Skeletal muscle tissue (tissue), 4 donors: ENCODE measurements around the gene RNF144A. TPM values are rescaled to one million over a fixed set of nuclear protein-coding genes. Genes with fewer than 3 reads are reported as not detected.

ENCODE experiments used
- H3K27ac ChIP-seq: one replicate; pipeline ENCODE4 v1.7.0; 2013; ENCODE audit warnings: mild to moderate bottlenecking, low read depth, low read length, inconsistent platforms
- H3K27me3 ChIP-seq, 3 donors: one replicate each; pipeline ENCODE4 v1.7.0; 2013; ENCODE audit warnings: low read length in 3 of 3; ENCODE audit not compliant: control insufficient read depth in 3 of 3, insufficient read depth in 3 of 3
- H3K36me3 ChIP-seq, 3 donors: one replicate each; pipeline ENCODE4 v1.7.0; 2013; ENCODE audit warnings: low read length in 3 of 3; ENCODE audit not compliant: control insufficient read depth in 3 of 3, insufficient read depth in 3 of 3
- H3K4me1 ChIP-seq, 3 donors: one replicate each; pipeline ENCODE4 v1.7.0; 2013; ENCODE audit warnings: low read length in 3 of 3, mild to moderate bottlenecking in 3 of 3; ENCODE audit not compliant: control insufficient read depth in 3 of 3, insufficient read depth in 3 of 3
- H3K4me3 ChIP-seq, 3 donors: one replicate each; pipeline ENCODE4 v1.7.0; 2013; ENCODE audit warnings: low read length in 3 of 3
- H3K9ac ChIP-seq, 3 donors: one replicate each; pipeline ENCODE4 v1.7.0; 2013; ENCODE audit warnings: low read length in 3 of 3, mild to moderate bottlenecking in 3 of 3, moderate library complexity in 2 of 3, low read depth in 1 of 3
- H3K9me3 ChIP-seq, 3 donors: one replicate each; pipeline ENCODE4 v1.7.0; 2013; ENCODE audit warnings: low read length in 3 of 3; ENCODE audit not compliant: control insufficient read depth in 3 of 3
- total RNA-seq: library from RNA; depleted of rRNA; stranded (reverse); fragments of >200 nt; gene quantifications from one replicate; pipeline ENCODE4 v1.2.3, GENCODE V29; 2014
- donor health status: Osteomylitis.

RNF144A gene
- total RNA-seq, 1 donor from 2014 or later, result 16.2 TPM

GRCh38 chr2:7016148-7016547, 98.9 kb downstream of the RNF144A start:
- Histone ChIP-seq H3K27ac (peak overlapping the region; percentile 81), H3K4me1 (peaks cover 36 to 58% (median 52%) of the 10 kb centered on the region in 3 donors), H3K9me3 (no peaks in the 10 kb centered on the region)

GRCh38 chr2:7016601-7017211, 99.5 kb downstream of the RNF144A start:
- peaks cover 34 to 52% (median 51%) of the 10 kb centered on the region in 3 donors for H3K4me1 ChIP-seq

More at GRCh38 chr2:7016148-7016547, 98.9 kb downstream of the RNF144A start:
- no peaks in the 10 kb centered on the region for H3K27me3 ChIP-seq
- H3K9ac ChIP-seq, result no peak overlapping the region
- H3K36me3 ChIP-seq, result peaks cover 6 to 9% (median 6%) of the 10 kb centered on the region in 3 donors
- no peak overlapping the region for H3K4me3 ChIP-seq

DNA sequence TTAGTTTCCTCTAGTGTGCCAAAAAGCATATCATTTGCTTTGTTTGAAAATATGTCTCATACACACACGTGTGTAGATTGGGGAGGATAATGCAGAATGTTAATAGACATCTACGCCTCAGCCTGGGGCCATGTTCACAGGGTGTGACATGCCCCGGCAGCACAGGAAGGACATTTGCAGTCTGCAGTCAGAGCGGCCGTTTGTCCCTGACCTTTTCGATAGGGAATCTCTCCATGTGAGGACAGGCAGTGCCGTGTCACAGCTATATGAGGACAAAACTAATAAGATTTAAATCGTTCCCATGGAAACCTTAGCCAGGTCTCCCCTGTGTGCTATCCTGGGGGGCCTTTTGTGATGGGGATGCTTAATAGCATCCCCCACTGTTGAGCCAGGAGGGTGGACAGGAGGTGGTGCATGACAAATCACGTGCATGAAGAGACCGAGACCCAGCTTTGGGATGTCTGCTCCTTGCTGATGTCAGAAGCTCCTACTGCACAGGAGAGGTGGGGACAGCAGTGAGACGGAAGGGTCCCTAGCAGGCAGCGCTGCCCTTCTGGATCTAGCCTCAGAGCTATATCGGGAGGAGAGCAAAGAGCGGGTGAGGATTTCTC, 100.6 kb downstream of the RNF144A start:
- Histone ChIP-seq H3K9ac (peak overlapping the region in 1 of 3 donors; percentile 18), H3K9me3 (no peaks in the 10 kb centered on the region), H3K4me1 (peaks cover 38 to 53% (median 50%) of the 10 kb centered on the region in 3 donors), H3K27me3 (no peaks in the 10 kb centered on the region), H3K36me3 (peaks cover 6 to 10% (median 7%) of the 10 kb centered on the region in 3 donors), H3K4me3 (no peak overlapping the region), H3K27ac (no peak overlapping the region)

More at GRCh38 chr2:7016601-7017211, 99.5 kb downstream of the RNF144A start:
- Histone ChIP-seq H3K27me3 (no peaks in the 10 kb centered on the region), H3K4me3 (no peak overlapping the region), H3K9me3 (no peaks in the 10 kb centered on the region), H3K36me3 (peaks cover 6 to 10% (median 7%) of the 10 kb centered on the region in 3 donors), H3K27ac (peak overlapping the region; percentile 81), H3K9ac (no peak overlapping the region)

GRCh38 chr2:7018282-7018701, 101.1 kb downstream of the RNF144A start:
- Histone ChIP-seq H3K27me3 (no peaks in the 10 kb centered on the region), H3K4me1 (peaks cover 42 to 57% (median 52%) of the 10 kb centered on the region in 3 donors), H3K4me3 (no peak overlapping the region), H3K9ac (peak overlapping the region in 1 of 3 donors; percentile 18), H3K36me3 (peaks cover 6 to 10% (median 7%) of the 10 kb centered on the region in 3 donors), H3K9me3 (no peaks in the 10 kb centered on the region), H3K27ac (no peak overlapping the region)

DNA sequence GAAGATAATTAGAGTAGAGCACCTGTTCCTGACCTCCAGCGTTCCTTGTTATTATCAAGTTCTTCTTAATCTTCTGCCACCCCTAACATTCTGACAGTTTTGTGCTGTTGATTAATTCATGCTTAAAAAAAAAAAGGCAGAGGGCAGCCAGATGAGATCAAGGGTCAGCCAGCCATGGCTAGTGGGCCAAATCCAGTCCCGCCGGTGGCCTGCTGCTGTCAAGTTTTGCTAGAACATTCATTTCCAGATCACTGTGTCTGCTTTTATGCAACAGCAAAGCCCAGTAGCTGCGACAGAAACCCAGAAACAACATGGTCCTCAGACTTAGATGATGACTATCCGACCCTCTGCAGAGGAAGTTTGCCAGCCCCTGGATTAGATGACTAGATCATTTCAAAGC, 101.6 kb downstream of the RNF144A start:
- H3K36me3 ChIP-seq, result peaks cover 6 to 10% (median 7%) of the 10 kb centered on the region in 3 donors
- H3K27ac ChIP-seq, result no peak overlapping the region
- peaks cover 44 to 59% (median 53%) of the 10 kb centered on the region in 3 donors for H3K4me1 ChIP-seq
- H3K9ac ChIP-seq, result no peak overlapping the region
- H3K9me3 ChIP-seq, result no peaks in the 10 kb centered on the region
- H3K27me3 ChIP-seq, result no peaks in the 10 kb centered on the region
- no peak overlapping the region for H3K4me3 ChIP-seq

GRCh38 chr2:7019191-7019590, 102.0 kb downstream of the RNF144A start:
- peaks cover 6 to 12% (median 8%) of the 10 kb centered on the region in 3 donors for H3K36me3 ChIP-seq
- no peak overlapping the region for H3K27ac ChIP-seq
- no peak overlapping the region for H3K4me3 ChIP-seq
- H3K4me1 ChIP-seq, result peaks cover 42 to 57% (median 49%) of the 10 kb centered on the region in 3 donors
- H3K9ac ChIP-seq, result no peak overlapping the region
- H3K27me3 ChIP-seq, result no peaks in the 10 kb centered on the region
- no peaks in the 10 kb centered on the region for H3K9me3 ChIP-seq

DNA sequence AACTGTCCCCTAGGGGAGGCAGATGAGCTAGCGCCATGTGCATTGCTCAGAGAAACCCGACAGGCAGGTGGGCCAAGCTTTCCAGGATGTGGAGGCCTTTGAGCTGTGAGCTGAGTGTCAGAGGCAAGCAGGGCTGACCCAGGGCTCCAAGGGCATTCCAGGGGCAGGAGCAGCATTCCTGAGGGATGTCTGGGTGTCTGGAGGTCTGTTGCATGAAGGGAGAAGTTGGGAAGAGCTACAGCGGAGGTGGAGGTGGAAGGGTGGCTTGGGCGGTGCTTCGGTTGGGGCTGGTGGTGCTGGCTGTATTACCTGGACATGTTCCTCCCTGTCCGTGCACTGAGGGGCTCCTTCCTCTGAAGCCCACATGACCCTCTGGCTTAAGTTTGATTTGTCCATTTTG, 102.8 kb downstream of the RNF144A start:
- Histone ChIP-seq H3K4me3 (no peak overlapping the region), H3K9ac (no peak overlapping the region), H3K36me3 (peaks cover 6 to 17% (median 11%) of the 10 kb centered on the region in 3 donors), H3K27ac (no peak overlapping the region), H3K9me3 (no peaks in the 10 kb centered on the region), H3K4me1 (peaks cover 39 to 51% (median 40%) of the 10 kb centered on the region in 3 donors), H3K27me3 (no peaks in the 10 kb centered on the region)

- Histone ChIP-seq H3K27ac (no peak overlapping the region), H3K4me1 (peaks cover 35 to 47% (median 36%) of the 10 kb centered on the region in 3 donors), H3K4me3 (no peak overlapping the region), H3K27me3 (no peaks in the 10 kb centered on the region), H3K9me3 (no peaks in the 10 kb centered on the region), H3K9ac (no peak overlapping the region), H3K36me3 (peaks cover 6 to 17% (median 11%) of the 10 kb centered on the region in 3 donors)
Measured at GRCh38 chr2:7020468-7020867, 103.3 kb downstream of the RNF144A start.

- Histone ChIP-seq H3K27ac (peak overlapping the region; percentile 7), H3K9ac (no peak overlapping the region)
Measured at GRCh38 chr2:7020939-7021470, 103.8 kb downstream of the RNF144A start.

More at GRCh38 chr2:7020939-7021470, 103.8 kb downstream of the RNF144A start:
- no peaks in the 10 kb centered on the region for H3K9me3 ChIP-seq
- H3K4me1 ChIP-seq, result peaks cover 31 to 47% (median 34%) of the 10 kb centered on the region in 3 donors
- no peaks in the 10 kb centered on the region for H3K27me3 ChIP-seq
- H3K36me3 ChIP-seq, result peaks cover 6 to 17% (median 11%) of the 10 kb centered on the region in 3 donors
- no peak overlapping the region for H3K4me3 ChIP-seq
